Muscle layer of duodenum (tissue), 2 donors: ENCODE results near the gene TMEM121.

Source experiments
- H3K27ac ChIP-seq: one replicate; pipeline ENCODE4 v1.7.0; 2013; ENCODE audit warnings: mild to moderate bottlenecking, low read length
- H3K27me3 ChIP-seq: one replicate; pipeline ENCODE4 v1.7.0; 2013; ENCODE audit warnings: low read depth, mild to moderate bottlenecking, control low read depth, low read length
- H3K36me3 ChIP-seq, 2 donors: one replicate each; pipeline ENCODE4 v1.7.0; 2013; ENCODE audit warnings: low read length in 2 of 2, control low read depth in 1 of 2, mild to moderate bottlenecking in 1 of 2; ENCODE audit not compliant: insufficient read depth in 2 of 2, control insufficient read depth in 1 of 2
- H3K4me1 ChIP-seq, 2 donors: one replicate each; pipeline ENCODE4 v1.7.0; 2013; ENCODE audit warnings: low read length in 2 of 2, mild to moderate bottlenecking in 2 of 2, control low read depth in 1 of 2, moderate library complexity in 1 of 2; ENCODE audit not compliant: insufficient read depth in 2 of 2, control insufficient read depth in 1 of 2
- H3K4me3 ChIP-seq, 2 donors: one replicate each; pipeline ENCODE4 v1.7.0; 2013; ENCODE audit warnings: low read length in 2 of 2, low read depth in 1 of 2, mild to moderate bottlenecking in 1 of 2
- H3K9me3 ChIP-seq, 2 donors: one replicate each; pipeline ENCODE4 v1.7.0; 2013; ENCODE audit warnings: low read length in 2 of 2, control low read depth in 1 of 2, mild to moderate bottlenecking in 1 of 2; ENCODE audit not compliant: control insufficient read depth in 1 of 2
- donor health status: healthy.

Gene TMEM121

DNA sequence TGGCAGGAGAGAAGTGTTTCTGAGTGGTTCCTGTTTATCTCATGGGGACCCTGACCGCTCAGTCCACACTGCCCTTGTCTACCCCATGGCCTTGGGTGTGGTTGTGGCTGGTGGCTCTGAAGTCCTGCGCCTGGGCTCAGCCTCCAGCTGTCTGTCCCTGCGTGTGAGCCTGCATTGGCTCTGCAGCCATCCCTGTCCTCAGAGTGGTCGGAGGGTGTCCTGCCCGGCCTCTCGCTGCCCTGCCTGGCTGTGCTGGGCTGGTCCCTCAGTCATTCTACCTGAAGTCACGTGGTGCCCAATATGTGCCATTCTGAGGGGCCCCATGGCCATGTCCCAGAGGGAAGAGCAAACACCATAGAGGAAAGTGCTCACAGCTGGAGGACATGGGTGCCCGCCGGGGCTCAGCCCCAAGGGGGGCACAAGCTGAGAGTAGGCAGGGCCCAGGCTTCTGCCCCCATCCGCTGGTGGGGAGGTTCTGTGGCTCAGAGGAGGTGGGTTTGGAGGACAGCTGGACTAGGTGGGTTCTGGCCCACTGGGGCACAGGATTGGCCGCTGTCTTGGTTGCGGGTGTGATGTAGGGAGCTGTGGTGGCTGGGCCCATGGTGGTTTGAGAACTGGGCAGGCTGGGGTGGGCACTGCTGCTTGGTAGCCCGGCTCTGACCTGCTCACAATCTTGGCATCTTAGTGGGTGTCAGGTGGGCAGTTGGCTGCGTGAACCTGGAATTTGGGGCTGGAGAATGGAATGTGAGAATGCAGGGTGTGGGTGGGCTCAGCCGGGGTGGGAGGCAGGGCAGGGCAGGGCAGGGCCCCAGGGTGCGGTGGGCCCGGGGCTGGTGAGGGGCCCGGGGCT lies 23.7 kb upstream of the TMEM121 start:
- Histone ChIP-seq H3K36me3 (no peaks in the 10 kb centered on the region), H3K4me1 (no peaks in the 10 kb centered on the region), H3K9me3 (no peaks in the 10 kb centered on the region), H3K27me3 (peaks cover 2% of the 10 kb centered on the region), H3K27ac (no peak overlapping the region), H3K4me3 (no peak overlapping the region)

GRCh38 chr14:105503296-105503640 lies 23.1 kb upstream of the TMEM121 start:
- Histone ChIP-seq H3K36me3 (no peaks in the 10 kb centered on the region), H3K27me3 (peaks cover 3% of the 10 kb centered on the region), H3K4me3 (no peak overlapping the region), H3K27ac (no peak overlapping the region), H3K9me3 (no peaks in the 10 kb centered on the region), H3K4me1 (no peaks in the 10 kb centered on the region)

DNA sequence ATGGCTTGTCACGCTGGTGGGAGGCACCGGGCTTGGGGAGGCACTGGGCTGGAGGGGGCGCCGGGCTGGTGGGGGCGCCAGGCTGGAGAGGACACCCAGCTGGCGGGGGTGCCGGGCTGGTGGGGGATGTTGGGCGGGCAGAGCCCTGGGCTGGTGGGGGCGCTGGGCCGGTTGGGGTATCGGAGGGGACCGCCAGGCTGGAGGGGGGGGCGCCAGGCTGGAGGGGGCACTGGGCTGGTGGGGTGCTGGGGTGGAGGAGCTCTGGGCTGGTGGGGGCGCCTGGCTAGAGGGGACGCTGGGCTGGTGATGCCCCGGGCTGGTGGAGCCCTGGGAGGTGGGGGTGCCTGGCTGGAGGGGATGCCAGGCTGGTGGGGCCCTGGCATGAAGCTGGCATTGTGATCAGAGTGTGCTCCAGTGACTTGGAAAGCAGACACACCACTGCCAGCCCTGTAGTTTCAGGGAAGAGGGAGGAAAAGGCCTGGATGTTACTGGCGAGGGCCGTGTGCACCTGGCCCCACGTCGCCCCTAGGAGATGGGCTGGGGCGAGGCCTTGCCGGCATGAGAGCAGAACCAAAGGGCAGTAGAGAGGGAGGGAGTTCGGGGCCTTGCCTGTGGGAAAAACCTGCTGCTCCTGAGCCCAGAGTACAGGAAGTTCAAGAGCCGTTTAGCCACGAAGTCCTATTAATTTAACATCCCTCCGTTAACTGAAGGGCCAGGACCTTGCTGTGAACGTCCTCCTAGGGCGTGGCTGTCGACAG lies 22.3 kb upstream of the TMEM121 start:
- H3K27me3 ChIP-seq: peaks cover 3% of the 10 kb centered on the region
- H3K27ac ChIP-seq: no peak overlapping the region
- H3K9me3 ChIP-seq: no peaks in the 10 kb centered on the region
- H3K4me3 ChIP-seq: no peak overlapping the region
- no peaks in the 10 kb centered on the region for H3K36me3 ChIP-seq
- no peaks in the 10 kb centered on the region for H3K4me1 ChIP-seq

- Histone ChIP-seq H3K36me3 (no peaks in the 10 kb centered on the region), H3K4me3 (no peak overlapping the region), H3K27ac (no peak overlapping the region), H3K9me3 (no peaks in the 10 kb centered on the region), H3K27me3 (peaks cover 3% of the 10 kb centered on the region), H3K4me1 (no peaks in the 10 kb centered on the region)
Measured at GRCh38 chr14:105505101-105505500, 21.3 kb upstream of the TMEM121 start.

GRCh38 chr14:105507247-105507646 lies 19.1 kb upstream of the TMEM121 start:
- no peak overlapping the region for H3K27ac ChIP-seq
- no peaks in the 10 kb centered on the region for H3K4me1 ChIP-seq
- no peaks in the 10 kb centered on the region for H3K36me3 ChIP-seq
- H3K27me3 ChIP-seq: peaks cover 3% of the 10 kb centered on the region
- H3K4me3 ChIP-seq: no peak overlapping the region
- H3K9me3 ChIP-seq: no peaks in the 10 kb centered on the region

GRCh38 chr14:105508069-105508468 lies 18.3 kb upstream of the TMEM121 start:
- Histone ChIP-seq H3K36me3 (no peaks in the 10 kb centered on the region), H3K9me3 (no peaks in the 10 kb centered on the region), H3K4me1 (no peaks in the 10 kb centered on the region), H3K27ac (no peak overlapping the region), H3K27me3 (peaks cover 3% of the 10 kb centered on the region), H3K4me3 (no peak overlapping the region)

- H3K9me3 ChIP-seq: no peaks in the 10 kb centered on the region
- no peaks in the 10 kb centered on the region for H3K36me3 ChIP-seq
- no peak overlapping the region for H3K27ac ChIP-seq
- H3K4me1 ChIP-seq: no peaks in the 10 kb centered on the region
- H3K27me3 ChIP-seq: peaks cover 3% of the 10 kb centered on the region
- H3K4me3 ChIP-seq: no peak overlapping the region
Measured at GRCh38 chr14:105508601-105509000, 17.8 kb upstream of the TMEM121 start.

GRCh38 chr14:105517096-105517495 lies 9.3 kb upstream of the TMEM121 start:
- Histone ChIP-seq H3K4me3 (no peak overlapping the region), H3K4me1 (no peaks in the 10 kb centered on the region), H3K27ac (no peak overlapping the region), H3K36me3 (no peaks in the 10 kb centered on the region), H3K27me3 (no peaks in the 10 kb centered on the region), H3K9me3 (no peaks in the 10 kb centered on the region)

- Histone ChIP-seq H3K4me3 (no peak overlapping the region), H3K36me3 (no peaks in the 10 kb centered on the region), H3K4me1 (no peaks in the 10 kb centered on the region), H3K27me3 (no peaks in the 10 kb centered on the region), H3K9me3 (no peaks in the 10 kb centered on the region), H3K27ac (no peak overlapping the region)
Measured at GRCh38 chr14:105519946-105520698, 6.3 kb upstream of the TMEM121 start.

DNA sequence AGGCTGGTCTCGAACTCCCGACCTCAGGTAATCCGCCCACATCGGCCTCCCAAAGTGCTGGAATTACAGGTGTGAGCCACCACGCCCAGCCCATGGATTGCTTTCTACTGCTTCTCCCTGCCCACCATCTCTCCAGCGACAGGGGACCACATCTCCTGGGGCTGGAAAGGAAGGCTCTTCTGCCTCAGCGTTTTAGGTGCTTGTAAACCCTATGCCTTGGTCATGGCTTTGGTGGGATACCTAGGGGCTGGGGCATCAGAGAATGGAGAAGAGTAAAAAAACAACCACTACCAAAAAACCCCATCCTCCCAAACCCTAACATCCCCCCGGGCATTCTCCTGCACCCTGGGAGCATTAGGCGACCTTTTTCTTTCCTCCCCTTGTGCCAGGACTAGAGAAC lies 1.1 kb upstream of the TMEM121 start:
- peaks cover 0 to 33% of the 10 kb centered on the region in 2 donors for H3K4me1 ChIP-seq
- no peak overlapping the region for H3K27ac ChIP-seq
- no peaks in the 10 kb centered on the region for H3K9me3 ChIP-seq
- H3K36me3 ChIP-seq: no peaks in the 10 kb centered on the region
- H3K27me3 ChIP-seq: no peaks in the 10 kb centered on the region
- no peak overlapping the region for H3K4me3 ChIP-seq

- Histone ChIP-seq H3K27me3 (no peaks in the 10 kb centered on the region), H3K27ac (no peak overlapping the region), H3K36me3 (no peaks in the 10 kb centered on the region), H3K4me1 (peaks cover 0 to 33% of the 10 kb centered on the region in 2 donors), H3K4me3 (peak overlapping the region; percentile 21 to 75), H3K9me3 (no peaks in the 10 kb centered on the region)
Measured at GRCh38 chr14:105526776-105527380, 495 bp downstream of the TMEM121 start.
